ENCODE data around the gene ZAR1.

Gene ZAR1

DNA sequence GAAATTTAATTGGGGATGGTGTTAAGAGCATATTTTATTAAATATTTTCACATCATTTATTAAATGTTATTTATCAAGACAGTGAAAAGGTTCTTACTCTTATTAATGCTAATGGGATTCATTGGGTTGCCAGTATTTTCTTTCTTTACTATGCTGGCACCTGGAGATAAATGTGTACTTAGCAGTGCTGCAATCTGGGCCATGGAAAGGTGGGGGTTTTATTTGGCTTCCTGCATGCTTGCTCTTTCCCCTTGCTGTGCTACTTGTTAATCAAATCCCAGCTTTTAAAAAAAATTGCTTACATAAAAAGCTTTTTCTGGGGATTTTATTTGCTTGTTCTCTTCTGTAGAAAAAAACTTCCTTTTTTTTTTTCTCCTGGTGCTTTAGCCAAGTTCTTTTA, 48.3 kb downstream of the ZAR1 start:
- H3K27me3 ChIP-seq (ENCODE audit: insufficient read depth, insufficient read length), result no peaks in the 10 kb centered on the region
- no peaks in the 10 kb centered on the region for H3K4me1 ChIP-seq (ENCODE audit: insufficient read depth, insufficient read length)
- H3K36me3 ChIP-seq (ENCODE audit: insufficient read depth, insufficient read length, low read length), result peaks cover 34% of the 10 kb centered on the region
- TF ChIP-seq ZNF274 (IDR thresholded peaks at IDR 0.05; ENCODE audit: low read depth, low read length), result no peak
- no peak for TF ChIP-seq YY1 (IDR thresholded peaks at IDR 0.05; ENCODE audit: insufficient read depth, insufficient read length)
- TF ChIP-seq SUZ12 (IDR thresholded peaks at IDR 0.05; ENCODE audit: extremely low read depth, insufficient read depth, insufficient read length), result no peak
- no peaks in the 10 kb centered on the region for H3K9me3 ChIP-seq (ENCODE audit: insufficient read depth, low read length)
- H3K4me3 ChIP-seq (ENCODE audit: insufficient read length, low read depth), result no peak overlapping the region
- H3K9ac ChIP-seq (ENCODE audit: insufficient read length, low read depth), result no peak overlapping the region
- DNase-seq (ENCODE audit: low read depth, low spot score), result no peak

DNA sequence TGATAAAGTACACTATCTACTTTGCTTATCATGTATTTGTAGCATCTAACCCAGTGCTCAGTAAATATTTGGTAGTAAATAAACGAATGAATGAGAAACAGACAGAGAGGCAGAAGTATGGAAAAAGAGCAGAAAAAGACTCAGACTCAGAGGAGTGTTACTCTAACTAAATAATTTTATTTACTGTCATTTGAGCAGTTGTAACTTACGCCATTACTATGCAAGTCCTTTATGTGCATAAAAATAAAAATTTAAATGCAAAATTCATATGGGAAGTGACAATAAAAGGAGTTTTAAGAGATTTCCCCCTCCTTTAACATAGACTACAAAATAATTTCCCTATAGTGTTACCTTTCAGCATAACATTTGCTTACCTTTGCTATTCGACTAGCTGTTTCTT, 49.5 kb downstream of the ZAR1 start:
- DNase-seq (ENCODE audit: low read depth, low spot score), result no peak
- Histone ChIP-seq H3K9me3 (ENCODE audit: insufficient read depth, low read length) (no peaks in the 10 kb centered on the region), H3K4me1 (ENCODE audit: insufficient read depth, insufficient read length) (no peaks in the 10 kb centered on the region), H3K27me3 (ENCODE audit: insufficient read depth, insufficient read length) (no peaks in the 10 kb centered on the region), H3K9ac (ENCODE audit: insufficient read length, low read depth) (no peak overlapping the region), H3K36me3 (ENCODE audit: insufficient read depth, insufficient read length, low read length) (peaks cover 35% of the 10 kb centered on the region), H3K4me3 (ENCODE audit: insufficient read length, low read depth) (no peak overlapping the region)
- TF ChIP-seq ZNF274 (IDR thresholded peaks at IDR 0.05; ENCODE audit: low read depth, low read length) (no peak), YY1 (IDR thresholded peaks at IDR 0.05; ENCODE audit: insufficient read depth, insufficient read length) (no peak), SUZ12 (IDR thresholded peaks at IDR 0.05; ENCODE audit: extremely low read depth, insufficient read depth, insufficient read length) (no peak)

DNA sequence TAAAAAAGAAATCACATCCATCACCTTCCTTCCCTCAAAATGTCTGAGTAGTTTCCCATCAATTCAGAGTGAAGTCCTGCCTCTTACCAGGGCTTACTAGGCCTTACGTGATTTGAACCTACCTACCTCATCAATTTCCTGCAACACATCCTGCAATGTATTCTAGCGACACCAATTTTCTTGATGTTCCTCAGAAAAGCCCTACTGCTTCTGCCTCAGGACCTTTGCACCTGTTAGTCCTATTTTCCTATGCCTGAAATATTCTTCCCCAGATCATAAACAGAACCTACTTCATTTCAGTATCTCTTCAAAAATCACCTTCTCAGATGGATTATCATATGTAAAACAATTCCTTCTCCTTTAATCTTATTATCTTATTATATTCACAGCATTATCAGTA, 52.8 kb downstream of the ZAR1 start:
- Histone ChIP-seq H3K9ac (ENCODE audit: insufficient read length, low read depth) (no peak overlapping the region), H3K4me1 (ENCODE audit: insufficient read depth, insufficient read length) (no peaks in the 10 kb centered on the region), H3K4me3 (ENCODE audit: insufficient read length, low read depth) (no peak overlapping the region), H3K27me3 (ENCODE audit: insufficient read depth, insufficient read length) (no peaks in the 10 kb centered on the region), H3K36me3 (ENCODE audit: insufficient read depth, insufficient read length, low read length) (peaks cover 40% of the 10 kb centered on the region), H3K9me3 (ENCODE audit: insufficient read depth, low read length) (no peaks in the 10 kb centered on the region)
- no peak for TF ChIP-seq SUZ12 (IDR thresholded peaks at IDR 0.05; ENCODE audit: extremely low read depth, insufficient read depth, insufficient read length)
- TF ChIP-seq ZNF274 (IDR thresholded peaks at IDR 0.05; ENCODE audit: low read depth, low read length), result no peak
- no peak for TF ChIP-seq YY1 (IDR thresholded peaks at IDR 0.05; ENCODE audit: insufficient read depth, insufficient read length)
- no peak for DNase-seq (ENCODE audit: low read depth, low spot score)

GRCh38 chr4:48543796-48544195, 53.7 kb downstream of the ZAR1 start:
- no peaks in the 10 kb centered on the region for H3K27me3 ChIP-seq (ENCODE audit: insufficient read depth, insufficient read length)
- no peak overlapping the region for H3K4me3 ChIP-seq (ENCODE audit: insufficient read length, low read depth)
- no peak for TF ChIP-seq YY1 (IDR thresholded peaks at IDR 0.05; ENCODE audit: insufficient read depth, insufficient read length)
- no peak for TF ChIP-seq SUZ12 (IDR thresholded peaks at IDR 0.05; ENCODE audit: extremely low read depth, insufficient read depth, insufficient read length)
- no peak for TF ChIP-seq ZNF274 (IDR thresholded peaks at IDR 0.05; ENCODE audit: low read depth, low read length)
- H3K36me3 ChIP-seq (ENCODE audit: insufficient read depth, insufficient read length, low read length), result peaks cover 45% of the 10 kb centered on the region
- no peak overlapping the region for H3K9ac ChIP-seq (ENCODE audit: insufficient read length, low read depth)
- no peaks in the 10 kb centered on the region for H3K9me3 ChIP-seq (ENCODE audit: insufficient read depth, low read length)
- H3K4me1 ChIP-seq (ENCODE audit: insufficient read depth, insufficient read length), result no peaks in the 10 kb centered on the region
- no peak for DNase-seq (ENCODE audit: low read depth, low spot score)
